Medulla oblongata (tissue), 1 donor: ENCODE data around the gene SAMD13.

Source experiments
- DNase-seq: peaks from one replicate; pipeline ENCODE4 v3.0.0-alpha.2; 2015; ENCODE audit errors: extremely low spot score

Gene SAMD13

GRCh38 chr1:84344286-84344685 lies 42.8 kb downstream of the SAMD13 start:
- no peak for DNase-seq

GRCh38 chr1:84345220-84345619 lies 43.7 kb downstream of the SAMD13 start:
- no peak for DNase-seq

GRCh38 chr1:84347271-84347931 lies 45.9 kb downstream of the SAMD13 start:
- DNase-seq: no peak

GRCh38 chr1:84347932-84348555 lies 46.5 kb downstream of the SAMD13 start:
- no peak for DNase-seq

GRCh38 chr1:84348759-84349158 lies 47.3 kb downstream of the SAMD13 start:
- DNase-seq: no peak

GRCh38 chr1:84350104-84350503 lies 48.6 kb downstream of the SAMD13 start:
- no peak for DNase-seq

GRCh38 chr1:84350550-84350949 lies 49.0 kb downstream of the SAMD13 start:
- peak; percentile 73 for DNase-seq

- DNase-seq: no peak
These were observed 51.0 kb downstream of the SAMD13 start for GRCh38 chr1:84352298-84353106.

GRCh38 chr1:84353695-84354094 lies 52.2 kb downstream of the SAMD13 start:
- peak; percentile 33 for DNase-seq

- DNase-seq: no peak
These were observed 54.0 kb downstream of the SAMD13 start for GRCh38 chr1:84355556-84355955.

GRCh38 chr1:84356881-84357280 lies 55.4 kb downstream of the SAMD13 start:
- DNase-seq: no peak

GRCh38 chr1:84358695-84359094 lies 57.2 kb downstream of the SAMD13 start:
- DNase-seq: no peak

GRCh38 chr1:84360316-84360715 lies 58.8 kb downstream of the SAMD13 start:
- no peak for DNase-seq

- no peak for DNase-seq
These were observed 60.3 kb downstream of the SAMD13 start for GRCh38 chr1:84361796-84362195.

- DNase-seq: peak; percentile 31
These were observed 61.5 kb downstream of the SAMD13 start for GRCh38 chr1:84363019-84363418.

GRCh38 chr1:84363622-84364021 lies 62.1 kb downstream of the SAMD13 start:
- no peak for DNase-seq

GRCh38 chr1:84365225-84366221 lies 64.0 kb downstream of the SAMD13 start:
- DNase-seq: no peak

GRCh38 chr1:84366786-84367185 lies 65.3 kb downstream of the SAMD13 start:
- DNase-seq: no peak

GRCh38 chr1:84367219-84367618 lies 65.7 kb downstream of the SAMD13 start:
- DNase-seq: peak; percentile 27

- DNase-seq: no peak
These were observed 66.9 kb downstream of the SAMD13 start for GRCh38 chr1:84368441-84368840.

GRCh38 chr1:84370266-84370665 lies 68.8 kb downstream of the SAMD13 start:
- no peak for DNase-seq
